ENCODE measurements around the gene IP6K3. TPM values are rescaled to one million over a fixed set of nuclear protein-coding genes. Genes with fewer than 3 reads are reported as not detected.
A peak's percentile ranks its signal among the peaks of the same experiment; 100 is the strongest.

The IP6K3 gene
- total RNA-seq, 1 donor from 2014 or later: not detected

DNA sequence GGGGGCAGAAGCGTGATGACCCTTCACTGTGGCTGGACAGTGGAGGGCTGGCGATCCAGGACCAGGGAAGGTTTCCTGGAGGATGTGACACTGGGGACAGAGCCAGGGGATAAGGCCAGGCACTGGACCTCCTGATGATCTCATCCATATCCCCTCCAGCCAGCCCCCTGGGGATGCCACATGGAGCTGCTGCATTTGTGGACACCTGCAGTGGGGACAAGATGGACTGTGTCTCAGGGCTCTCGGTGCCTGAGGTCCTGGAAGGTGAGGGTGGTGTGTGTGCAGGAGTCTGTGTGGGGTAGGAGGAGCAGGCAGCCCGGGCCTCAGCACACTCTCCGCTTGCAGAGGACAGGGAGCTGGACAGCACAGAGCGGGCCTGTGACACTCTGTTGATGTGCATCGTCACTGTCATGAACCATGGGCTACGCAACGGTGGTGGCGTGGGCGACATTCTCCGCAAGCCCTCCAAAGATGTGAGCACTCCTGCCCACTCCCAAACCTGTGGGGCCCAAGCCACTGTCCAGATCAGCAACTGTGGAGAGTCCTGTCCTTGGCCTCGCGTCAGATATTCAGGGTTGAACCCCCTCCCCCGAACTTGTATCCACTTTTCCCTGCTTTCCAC lies 55.1 kb downstream of the IP6K3 start:
- H3K27ac Mint-ChIP-seq: peak overlapping the region; percentile 51
- H3K9me3 Mint-ChIP-seq: no peaks in the 10 kb centered on the region
- intact Hi-C loops (cut with micrococcal nuclease): loop anchor here (5.0 to 10.0 kb wide), 2 partner anchors 59 to 237 kb away; partner anchors contain the start of gene ZBTB9
- DNase-seq: no peak
- no peak overlapping the region for H3K4me3 Mint-ChIP-seq
- no peaks in the 10 kb centered on the region for H3K27me3 Mint-ChIP-seq
- H3K4me1 Mint-ChIP-seq: peaks cover 42% of the 10 kb centered on the region
- H3K36me3 Mint-ChIP-seq (ENCODE audit: low read depth): peaks cover 61% of the 10 kb centered on the region

DNA sequence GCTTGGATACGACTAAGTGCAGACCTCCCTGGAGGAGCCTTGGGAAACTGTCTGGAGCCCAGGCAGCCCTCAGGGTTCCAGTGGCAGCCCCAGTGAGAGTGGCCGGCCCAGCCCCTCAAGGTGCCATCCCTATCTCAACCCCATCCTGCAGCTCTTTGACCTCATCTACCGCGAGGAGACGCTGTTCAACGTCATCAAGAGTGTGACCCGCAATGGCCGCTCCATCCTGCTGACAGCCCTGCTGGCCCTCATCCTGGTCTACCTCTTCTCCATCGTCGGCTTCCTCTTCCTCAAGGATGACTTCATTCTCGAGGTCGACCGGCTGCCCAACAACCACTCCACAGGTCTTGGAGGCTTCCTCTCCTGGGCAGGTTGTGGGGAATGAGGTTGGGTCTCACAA lies 55.9 kb downstream of the IP6K3 start:
- intact Hi-C loops (cut with micrococcal nuclease): loop anchor here (5.0 to 10.0 kb wide), 2 partner anchors 58 to 236 kb away; partner anchors contain the start of gene ZBTB9
- Mint-ChIP-seq H3K27ac (no peak overlapping the region), H3K4me1 (peaks cover 34% of the 10 kb centered on the region)

DNA sequence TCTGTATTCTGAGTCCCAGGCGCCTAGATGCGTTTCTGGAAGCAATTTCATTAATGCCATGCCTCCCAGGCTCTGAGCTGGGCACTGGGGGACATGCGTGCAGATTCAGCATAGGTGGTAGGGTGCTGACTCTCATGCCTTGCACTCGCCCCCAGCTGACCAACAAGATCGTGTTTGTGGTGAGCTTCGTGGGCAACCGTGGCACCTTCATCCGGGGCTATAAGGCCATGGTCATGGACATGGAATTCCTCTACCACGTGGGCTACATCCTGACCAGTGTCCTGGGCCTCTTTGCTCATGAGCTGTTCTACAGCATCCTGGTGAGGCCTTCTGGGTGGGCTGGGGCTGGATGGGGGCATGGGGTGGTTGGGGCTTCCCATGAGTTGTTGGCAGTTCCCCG lies 56.8 kb downstream of the IP6K3 start:
- Mint-ChIP-seq H3K27ac (no peak overlapping the region), H3K9me3 (no peaks in the 10 kb centered on the region), H3K36me3 (ENCODE audit: low read depth) (peaks cover 65% of the 10 kb centered on the region), H3K4me1 (peaks cover 29% of the 10 kb centered on the region), H3K4me3 (no peak overlapping the region), H3K27me3 (no peaks in the 10 kb centered on the region)
- no peak for DNase-seq
- intact Hi-C loops (cut with micrococcal nuclease): loop anchor here (5.0 to 10.0 kb wide), 2 partner anchors 58 to 235 kb away; partner anchors contain the start of gene ZBTB9

More for the DNA sequence above, 55.9 kb downstream of the IP6K3 start:
- Mint-ChIP-seq H3K27me3 (no peaks in the 10 kb centered on the region), H3K4me3 (no peak overlapping the region), H3K9me3 (no peaks in the 10 kb centered on the region), H3K36me3 (ENCODE audit: low read depth) (peaks cover 62% of the 10 kb centered on the region)
- DNase-seq: no peak

DNA sequence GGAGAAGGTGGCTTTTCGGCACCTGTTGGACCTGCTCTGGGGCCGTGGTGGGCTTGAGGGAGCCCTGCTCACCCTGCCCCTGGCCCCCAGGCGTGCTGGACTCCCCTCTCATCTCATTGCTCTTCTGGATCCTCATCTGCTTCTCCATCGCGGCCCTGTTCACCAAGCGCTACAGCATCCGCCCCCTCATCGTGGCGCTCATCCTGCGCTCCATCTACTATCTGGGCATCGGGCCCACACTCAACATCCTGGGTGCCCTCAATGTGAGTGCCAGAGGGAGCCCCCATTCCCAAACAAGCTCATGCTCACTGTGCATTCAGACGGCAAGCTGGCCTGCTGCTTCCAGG lies 57.6 kb downstream of the IP6K3 start:
- Mint-ChIP-seq H3K27ac (no peak overlapping the region), H3K27me3 (no peaks in the 10 kb centered on the region)

DNA sequence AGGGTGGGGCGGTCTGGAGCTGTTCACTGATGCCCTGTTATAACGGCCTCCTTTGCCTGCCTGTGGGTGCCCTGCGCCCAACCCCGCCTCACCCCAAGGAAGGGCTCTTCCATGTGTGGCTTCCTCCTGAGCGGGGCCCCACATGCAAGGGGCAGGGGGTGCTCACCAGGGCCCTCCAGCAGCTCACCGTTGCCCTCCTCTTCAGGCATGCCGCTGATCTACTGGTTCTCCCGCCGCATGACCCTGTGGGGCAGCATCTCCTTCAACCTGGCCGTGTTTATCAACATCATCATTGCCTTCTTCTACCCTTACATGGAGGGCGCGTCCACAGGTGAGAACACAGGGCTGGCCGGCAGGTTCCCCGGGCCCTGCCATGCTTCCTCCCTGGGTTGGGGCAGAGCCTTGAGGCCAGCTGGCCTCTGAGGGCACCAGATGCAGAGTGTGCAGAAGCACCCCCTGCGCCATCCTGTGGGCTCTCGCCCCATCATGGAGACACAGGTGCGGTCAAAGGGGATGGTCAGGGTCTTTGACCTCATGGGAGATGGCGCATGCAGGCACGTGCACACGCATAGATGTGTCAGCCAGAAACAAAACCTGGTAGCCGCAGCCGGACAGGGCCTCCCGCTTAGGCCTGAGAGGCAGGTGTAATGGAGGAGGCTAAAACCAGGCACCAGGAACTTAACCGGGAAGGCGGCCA lies 58.1 kb downstream of the IP6K3 start:
- intact Hi-C loops (cut with micrococcal nuclease): no loop called here
- no peak overlapping the region for H3K27ac Mint-ChIP-seq
- no peak overlapping the region for H3K4me3 Mint-ChIP-seq
- peaks cover 23% of the 10 kb centered on the region for H3K4me1 Mint-ChIP-seq
- no peaks in the 10 kb centered on the region for H3K27me3 Mint-ChIP-seq
- peaks cover 65% of the 10 kb centered on the region for H3K36me3 Mint-ChIP-seq (ENCODE audit: low read depth)
- no peak for DNase-seq
- H3K9me3 Mint-ChIP-seq: no peaks in the 10 kb centered on the region

More for the DNA sequence above, 57.6 kb downstream of the IP6K3 start:
- Mint-ChIP-seq H3K36me3 (ENCODE audit: low read depth) (peaks cover 63% of the 10 kb centered on the region), H3K9me3 (no peaks in the 10 kb centered on the region), H3K4me1 (peaks cover 21% of the 10 kb centered on the region), H3K4me3 (no peak overlapping the region)
- intact Hi-C loops (cut with micrococcal nuclease): no loop called here
- no peak for DNase-seq

DNA sequence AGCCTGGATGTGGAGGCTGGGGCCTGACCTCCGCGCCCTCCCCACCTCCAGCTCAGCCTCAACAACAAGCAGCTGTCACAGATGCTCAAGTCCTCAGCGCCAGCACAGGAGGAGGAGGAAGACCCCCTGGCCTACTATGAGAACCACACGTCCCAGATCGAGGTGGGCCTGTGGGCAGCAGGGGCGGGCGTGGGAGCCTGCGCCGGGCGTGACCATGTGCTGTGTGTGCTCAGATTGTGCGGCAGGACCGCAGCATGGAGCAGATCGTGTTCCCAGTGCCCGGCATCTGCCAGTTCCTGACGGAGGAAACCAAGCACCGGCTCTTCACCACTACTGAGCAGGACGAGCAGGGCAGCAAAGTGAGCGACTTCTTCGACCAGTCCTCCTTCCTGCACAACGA lies 58.7 kb downstream of the IP6K3 start:
- Mint-ChIP-seq H3K9me3 (no peaks in the 10 kb centered on the region), H3K27me3 (no peaks in the 10 kb centered on the region), H3K36me3 (ENCODE audit: low read depth) (peaks cover 68% of the 10 kb centered on the region), H3K27ac (no peak overlapping the region), H3K4me3 (no peak overlapping the region), H3K4me1 (peaks cover 22% of the 10 kb centered on the region)
- no peak for DNase-seq
- intact Hi-C loops (cut with micrococcal nuclease): no loop called here

DNA sequence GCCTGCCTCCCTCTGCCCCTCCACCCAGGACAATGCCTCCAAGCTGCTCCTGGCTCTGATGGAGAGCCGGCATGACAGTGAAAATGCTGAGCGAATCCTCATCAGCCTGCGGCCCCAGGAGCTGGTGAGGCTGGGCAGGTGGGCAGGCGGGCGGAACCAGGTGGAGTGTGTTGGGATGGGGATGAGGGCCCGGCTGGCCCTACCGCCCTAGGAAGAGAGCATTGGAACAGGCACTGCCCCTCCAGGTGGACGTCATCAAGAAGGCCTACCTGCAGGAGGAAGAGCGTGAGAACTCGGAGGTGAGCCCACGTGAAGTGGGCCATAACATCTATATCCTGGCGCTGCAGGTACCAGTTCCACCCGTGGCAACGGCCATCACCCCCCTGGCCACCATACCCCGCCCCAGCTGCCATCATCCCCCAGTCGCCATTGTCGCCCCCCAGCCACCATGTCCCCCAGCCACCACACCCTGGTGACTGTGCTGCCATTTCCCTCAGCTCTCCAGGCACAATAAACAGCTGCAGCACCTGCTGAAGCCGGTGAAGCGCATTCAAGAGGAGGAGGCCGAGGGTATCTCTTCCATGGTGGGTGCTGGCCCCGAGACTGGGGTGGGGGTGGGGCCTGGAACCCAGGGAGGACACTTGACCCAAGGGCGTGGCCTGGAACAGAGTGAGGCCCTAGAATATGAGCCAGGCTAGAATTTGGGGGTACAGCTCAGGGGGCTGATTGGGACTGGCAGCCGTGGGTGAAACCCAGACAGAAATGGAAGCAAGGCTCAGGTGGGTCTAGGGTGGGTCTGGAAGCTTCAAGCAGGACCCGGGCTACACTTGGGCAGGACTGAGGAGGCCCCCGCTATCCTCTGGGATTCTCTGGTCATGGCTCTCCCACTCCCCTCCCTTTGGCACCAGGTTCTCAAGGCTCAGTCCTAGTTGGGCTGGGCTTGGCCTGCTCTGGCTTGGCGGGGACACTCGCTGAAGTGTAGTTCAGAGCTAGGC lies 59.4 kb downstream of the IP6K3 start:
- peaks cover 67% of the 10 kb centered on the region for H3K36me3 Mint-ChIP-seq (ENCODE audit: low read depth)
- intact Hi-C loops (cut with micrococcal nuclease): no loop called here
- H3K4me1 Mint-ChIP-seq: peaks cover 18% of the 10 kb centered on the region
- no peak overlapping the region for H3K4me3 Mint-ChIP-seq
- H3K9me3 Mint-ChIP-seq: no peaks in the 10 kb centered on the region
- no peak for DNase-seq
- H3K27ac Mint-ChIP-seq: no peak overlapping the region
- H3K27me3 Mint-ChIP-seq: no peaks in the 10 kb centered on the region

DNA sequence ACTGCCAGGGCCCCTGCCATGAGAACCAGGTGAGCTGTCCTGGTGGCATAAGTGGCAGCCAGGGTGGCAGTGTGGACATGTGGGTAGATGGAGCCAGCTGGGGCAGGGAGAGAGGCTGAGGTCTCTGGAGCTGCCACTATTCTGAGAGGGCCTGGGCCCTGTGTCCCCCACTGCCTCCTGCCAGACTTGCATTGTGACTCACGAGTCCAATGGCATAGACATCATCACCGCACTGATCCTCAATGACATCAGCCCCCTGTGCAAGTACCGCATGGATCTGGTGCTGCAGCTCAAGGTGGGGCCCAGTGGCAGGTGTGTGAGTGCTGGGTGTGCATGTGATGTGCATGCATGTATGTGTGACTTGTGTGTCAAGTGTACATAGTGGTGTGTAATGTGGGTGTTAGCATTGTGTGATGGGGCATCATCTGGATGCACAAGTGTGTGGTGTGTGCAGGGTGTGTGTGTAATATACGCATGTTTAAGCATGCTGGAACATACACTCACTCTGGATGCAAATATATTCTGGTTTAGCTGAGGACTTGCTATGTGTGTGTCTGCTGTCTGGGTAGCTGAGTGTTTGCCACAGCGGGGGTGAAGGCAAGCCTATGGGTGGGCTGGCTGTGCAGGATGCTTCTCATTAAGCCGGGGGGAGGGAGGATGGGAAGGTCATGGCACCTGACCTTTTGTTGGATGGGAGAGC lies 60.3 kb downstream of the IP6K3 start:
- H3K27me3 Mint-ChIP-seq: no peaks in the 10 kb centered on the region
- no peak overlapping the region for H3K4me3 Mint-ChIP-seq
- no peaks in the 10 kb centered on the region for H3K9me3 Mint-ChIP-seq
- intact Hi-C loops (cut with micrococcal nuclease): no loop called here
- peak overlapping the region; percentile 30 for H3K27ac Mint-ChIP-seq
- H3K36me3 Mint-ChIP-seq (ENCODE audit: low read depth): peaks cover 66% of the 10 kb centered on the region
- DNase-seq: no peak
- peaks cover 12% of the 10 kb centered on the region for H3K4me1 Mint-ChIP-seq

DNA sequence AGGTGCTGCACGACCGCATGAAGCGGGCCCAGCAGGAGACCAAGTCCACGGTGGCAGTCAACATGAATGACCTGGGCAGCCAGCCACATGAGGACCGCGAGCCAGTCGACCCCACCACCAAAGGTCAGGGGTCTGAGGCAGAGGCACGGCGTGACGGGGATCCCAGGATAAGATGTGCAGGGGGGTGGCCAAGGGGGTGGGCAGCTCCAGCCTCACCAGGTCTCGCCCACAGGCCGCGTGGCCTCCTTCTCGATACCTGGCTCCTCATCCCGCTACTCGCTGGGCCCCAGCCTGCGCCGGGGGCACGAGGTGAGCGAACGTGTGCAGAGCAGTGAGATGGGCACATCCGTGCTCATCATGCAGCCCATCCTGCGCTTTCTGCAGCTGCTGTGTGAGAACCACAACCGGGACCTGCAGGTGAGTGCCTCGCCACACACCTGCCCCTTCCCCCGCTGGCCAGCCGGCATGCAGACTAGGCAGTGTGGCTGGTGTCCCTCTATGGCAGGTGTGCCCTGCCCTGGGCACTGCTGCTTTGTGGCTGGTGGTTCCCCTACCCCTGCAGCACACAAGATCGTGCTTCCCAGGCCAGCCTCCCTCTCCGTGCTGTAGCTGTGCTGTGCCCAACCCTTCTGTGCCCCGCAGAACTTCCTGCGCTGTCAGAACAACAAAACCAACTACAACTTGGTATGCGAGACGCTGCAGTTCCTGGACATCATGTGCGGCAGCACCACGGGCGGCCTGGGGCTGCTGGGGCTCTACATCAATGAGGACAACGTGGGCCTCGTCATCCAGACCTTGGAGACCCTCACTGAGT lies 61.1 kb downstream of the IP6K3 start:
- no peak for DNase-seq
- no peaks in the 10 kb centered on the region for H3K27me3 Mint-ChIP-seq
- H3K4me1 Mint-ChIP-seq: peaks cover 12% of the 10 kb centered on the region
- H3K4me3 Mint-ChIP-seq: no peak overlapping the region
- peaks cover 65% of the 10 kb centered on the region for H3K36me3 Mint-ChIP-seq (ENCODE audit: low read depth)
- no peaks in the 10 kb centered on the region for H3K9me3 Mint-ChIP-seq
- intact Hi-C loops (cut with micrococcal nuclease): no loop called here
- H3K27ac Mint-ChIP-seq: no peak overlapping the region

DNA sequence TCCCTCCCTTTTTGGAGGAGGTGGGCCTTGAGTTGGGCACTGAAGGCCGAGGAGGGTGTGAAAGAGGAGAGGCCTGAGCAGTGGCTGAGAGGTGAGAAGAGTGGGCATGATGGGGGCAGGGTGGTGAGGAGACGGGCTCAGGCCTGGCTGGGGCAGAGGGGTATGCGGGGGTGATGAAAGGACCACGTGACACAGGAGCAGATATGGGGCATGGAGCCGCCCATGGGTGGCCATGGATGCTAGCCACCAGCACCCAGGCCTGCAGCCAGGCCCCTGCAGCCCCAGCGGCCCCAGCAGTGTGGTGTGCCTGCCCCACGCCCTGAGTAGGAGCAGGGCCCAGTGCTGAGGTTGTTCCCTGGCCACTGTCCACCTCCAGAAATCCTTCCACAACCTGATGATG lies 61.7 kb downstream of the IP6K3 start:
- Mint-ChIP-seq H3K27ac (no peak overlapping the region), H3K27me3 (no peaks in the 10 kb centered on the region), H3K36me3 (ENCODE audit: low read depth) (peaks cover 67% of the 10 kb centered on the region), H3K4me1 (peaks cover 12% of the 10 kb centered on the region), H3K4me3 (no peak overlapping the region), H3K9me3 (no peaks in the 10 kb centered on the region)
- no peak for DNase-seq
- intact Hi-C loops (cut with micrococcal nuclease): no loop called here

DNA sequence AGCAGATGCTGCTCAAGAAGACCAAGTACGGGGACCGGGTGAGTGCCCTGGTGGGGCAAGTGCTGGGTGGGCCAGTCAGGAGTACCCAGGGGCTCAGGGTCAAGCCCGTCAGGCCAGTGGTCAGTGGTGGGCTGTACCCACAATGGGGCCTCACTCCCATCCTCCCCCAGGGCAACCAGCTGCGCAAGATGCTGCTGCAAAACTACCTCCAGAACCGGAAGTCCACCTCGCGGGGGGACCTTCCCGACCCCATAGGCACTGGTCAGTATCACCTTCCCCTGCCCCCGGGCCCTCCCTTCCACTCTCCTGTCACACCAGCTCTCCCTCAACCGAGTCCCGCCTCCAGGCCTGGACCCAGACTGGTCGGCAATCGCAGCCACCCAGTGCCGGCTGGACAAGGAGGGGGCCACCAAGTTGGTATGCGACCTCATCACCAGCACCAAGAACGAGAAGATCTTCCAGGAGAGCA lies 62.2 kb downstream of the IP6K3 start:
- H3K27ac Mint-ChIP-seq: peak overlapping the region; percentile 51
- peaks cover 68% of the 10 kb centered on the region for H3K36me3 Mint-ChIP-seq (ENCODE audit: low read depth)
- intact Hi-C loops (cut with micrococcal nuclease): no loop called here
- no peak overlapping the region for H3K4me3 Mint-ChIP-seq
- H3K4me1 Mint-ChIP-seq: peaks cover 12% of the 10 kb centered on the region
- DNase-seq: no peak
- H3K9me3 Mint-ChIP-seq: no peaks in the 10 kb centered on the region
- H3K27me3 Mint-ChIP-seq: no peaks in the 10 kb centered on the region

DNA sequence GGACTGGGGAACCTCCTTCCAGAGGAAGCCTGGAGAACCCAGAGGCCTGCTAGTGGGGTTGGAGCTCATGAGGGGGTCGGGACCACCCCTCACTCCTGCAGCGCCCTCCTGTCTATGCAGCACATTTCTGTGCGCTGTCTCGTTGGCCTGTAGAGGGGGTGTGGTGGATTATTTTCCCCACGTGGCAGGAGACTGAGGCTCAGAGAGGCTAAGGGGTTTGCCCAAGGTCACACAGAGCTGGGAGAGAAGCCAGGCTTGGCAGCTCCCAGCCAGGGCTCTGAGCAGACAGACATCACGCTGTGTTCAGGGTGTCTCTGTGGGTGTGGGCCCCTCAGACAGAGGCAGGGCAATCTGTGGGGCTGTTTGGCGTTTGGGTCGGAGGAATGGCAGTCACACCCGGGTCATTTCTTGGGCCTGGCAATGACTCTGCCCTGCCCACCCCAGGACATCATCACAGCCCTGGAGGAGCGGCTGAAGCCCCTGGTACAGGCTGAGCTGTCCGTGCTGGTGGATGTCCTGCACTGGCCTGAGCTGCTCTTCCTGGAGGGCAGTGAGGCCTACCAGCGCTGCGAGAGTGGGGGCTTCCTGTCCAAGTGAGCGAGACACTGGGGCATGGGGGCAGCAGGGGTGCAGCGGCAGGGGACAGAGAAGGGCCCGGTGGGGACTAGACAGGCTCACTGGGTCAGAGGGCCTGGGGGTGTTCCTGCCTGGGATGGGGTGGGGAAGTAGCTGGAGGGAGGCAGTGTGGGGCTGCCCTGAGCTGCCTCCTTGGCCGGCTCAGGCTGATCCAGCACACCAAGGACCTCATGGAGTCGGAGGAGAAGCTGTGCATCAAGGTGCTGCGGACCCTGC lies 62.9 kb downstream of the IP6K3 start:
- H3K27ac Mint-ChIP-seq: peak overlapping the region; percentile 75
- DNase-seq: no peak
- no peak overlapping the region for H3K4me3 Mint-ChIP-seq
- no peaks in the 10 kb centered on the region for H3K9me3 Mint-ChIP-seq
- H3K36me3 Mint-ChIP-seq (ENCODE audit: low read depth): peaks cover 68% of the 10 kb centered on the region
- H3K4me1 Mint-ChIP-seq: peaks cover 12% of the 10 kb centered on the region
- intact Hi-C loops (cut with micrococcal nuclease): no loop called here
- no peaks in the 10 kb centered on the region for H3K27me3 Mint-ChIP-seq
